ENCODE data around the gene PPP5C. TPM values are rescaled to one million over a fixed set of nuclear protein-coding genes. Genes with fewer than 3 reads are reported as not detected.
"Not testable (repeated sequence)": the region's sequence is repeated elsewhere in the genome, so short reads cannot be mapped to it uniquely, and the experiment has no call there.

Gene PPP5C
- total RNA-seq, 1 experiment from 2014 or later: 130 TPM

- no peak for DNase-seq (ENCODE audit: low read depth)
Measured at GRCh38 chr19:46364359-46364758, 17.5 kb downstream of the PPP5C start.

- DNase-seq (ENCODE audit: low read depth): no peak
Measured at GRCh38 chr19:46365561-46365960, 18.7 kb downstream of the PPP5C start.

DNA sequence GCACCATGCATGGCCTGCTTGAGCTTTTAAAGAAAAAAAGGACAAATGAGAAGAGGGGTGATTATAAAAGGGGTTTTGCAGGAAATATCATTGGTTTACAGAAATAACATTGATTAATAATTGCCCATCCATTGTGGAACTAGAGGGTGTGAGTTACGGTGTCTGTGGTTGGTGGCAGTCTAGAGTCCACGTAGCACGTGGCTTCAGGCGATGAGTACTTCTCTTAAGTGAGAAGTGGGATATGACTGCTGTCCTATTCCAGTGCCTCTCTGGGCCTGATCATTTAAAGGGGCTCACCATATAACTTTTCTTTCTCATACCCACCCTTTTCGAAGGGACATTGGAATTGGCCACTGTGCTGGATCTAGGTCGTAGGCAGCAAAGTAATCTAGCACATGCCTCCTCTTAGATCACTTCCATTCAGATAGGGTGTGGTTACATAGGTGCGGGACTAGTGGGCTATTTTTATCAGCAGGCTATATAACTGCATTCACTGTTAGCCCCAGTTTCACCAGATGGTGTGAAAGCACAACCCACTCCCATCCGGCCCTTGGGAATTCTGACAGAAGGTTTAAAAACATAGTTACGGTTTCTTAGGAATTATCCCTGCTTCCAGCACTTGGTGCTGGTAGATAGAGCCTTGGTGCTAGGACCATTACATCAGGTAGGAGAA lies 19.9 kb downstream of the PPP5C start:
- no peak for DNase-seq (ENCODE audit: low read depth)

GRCh38 chr19:46367426-46367825 lies 20.5 kb downstream of the PPP5C start:
- no peak for DNase-seq (ENCODE audit: low read depth)

DNA sequence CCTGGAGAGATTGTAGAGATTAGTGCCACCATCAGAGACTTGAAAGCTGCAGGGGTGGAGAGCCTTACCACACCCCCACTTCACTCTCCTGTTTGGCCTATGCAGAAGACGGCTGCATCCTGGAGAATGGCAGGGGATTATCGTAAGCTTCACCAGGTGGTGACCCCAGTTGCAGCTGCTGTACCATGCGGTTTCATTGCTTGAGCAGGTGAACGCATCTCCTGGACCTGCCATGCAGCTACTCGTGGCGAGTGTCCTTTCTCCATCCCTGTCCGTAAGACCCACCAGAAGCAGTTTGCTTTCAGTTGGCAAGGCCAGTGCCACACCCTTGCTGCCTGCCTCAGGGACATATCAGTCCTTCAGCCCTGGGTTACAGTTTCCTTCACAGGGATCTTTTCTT lies 21.2 kb downstream of the PPP5C start:
- no peak for DNase-seq (ENCODE audit: low read depth)

GRCh38 chr19:46369817-46370216 lies 22.9 kb downstream of the PPP5C start:
- DNase-seq (ENCODE audit: low read depth): no peak

GRCh38 chr19:46371371-46371901 lies 24.5 kb downstream of the PPP5C start:
- DNase-seq (ENCODE audit: low read depth): no peak

DNA sequence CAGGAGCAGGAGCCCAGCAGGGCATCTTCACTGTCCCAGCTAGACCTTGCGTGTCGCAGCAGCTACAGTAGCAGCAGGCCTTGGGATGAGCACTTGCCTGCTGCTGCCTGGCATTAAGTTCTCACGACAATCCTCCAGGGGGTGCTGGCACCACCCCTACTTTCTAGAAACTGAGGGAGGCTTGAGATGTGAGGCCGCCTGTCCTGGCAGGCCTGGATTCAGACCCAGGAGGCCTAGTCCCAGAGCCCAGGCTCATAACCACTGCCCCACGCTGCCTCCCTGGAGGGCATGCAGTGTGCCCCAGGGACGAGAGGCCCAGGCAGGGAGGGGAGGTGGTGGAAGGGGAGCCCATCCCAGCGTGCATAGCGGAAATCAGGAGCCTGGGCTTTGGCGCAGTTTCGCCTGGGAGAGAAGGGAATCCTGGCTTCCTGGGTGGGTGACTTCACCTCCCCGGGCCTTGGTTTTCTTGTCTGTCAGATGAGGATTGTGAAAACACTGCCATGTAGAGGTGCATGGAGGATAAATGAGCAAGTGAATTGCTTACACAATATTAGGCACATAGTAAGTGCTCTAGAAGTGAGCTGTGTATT lies 26.1 kb downstream of the PPP5C start:
- DNase-seq (ENCODE audit: low read depth): peak; percentile 59

GRCh38 chr19:46373491-46374359 lies 26.8 kb downstream of the PPP5C start:
- DNase-seq (ENCODE audit: low read depth): peak; percentile 92

DNA sequence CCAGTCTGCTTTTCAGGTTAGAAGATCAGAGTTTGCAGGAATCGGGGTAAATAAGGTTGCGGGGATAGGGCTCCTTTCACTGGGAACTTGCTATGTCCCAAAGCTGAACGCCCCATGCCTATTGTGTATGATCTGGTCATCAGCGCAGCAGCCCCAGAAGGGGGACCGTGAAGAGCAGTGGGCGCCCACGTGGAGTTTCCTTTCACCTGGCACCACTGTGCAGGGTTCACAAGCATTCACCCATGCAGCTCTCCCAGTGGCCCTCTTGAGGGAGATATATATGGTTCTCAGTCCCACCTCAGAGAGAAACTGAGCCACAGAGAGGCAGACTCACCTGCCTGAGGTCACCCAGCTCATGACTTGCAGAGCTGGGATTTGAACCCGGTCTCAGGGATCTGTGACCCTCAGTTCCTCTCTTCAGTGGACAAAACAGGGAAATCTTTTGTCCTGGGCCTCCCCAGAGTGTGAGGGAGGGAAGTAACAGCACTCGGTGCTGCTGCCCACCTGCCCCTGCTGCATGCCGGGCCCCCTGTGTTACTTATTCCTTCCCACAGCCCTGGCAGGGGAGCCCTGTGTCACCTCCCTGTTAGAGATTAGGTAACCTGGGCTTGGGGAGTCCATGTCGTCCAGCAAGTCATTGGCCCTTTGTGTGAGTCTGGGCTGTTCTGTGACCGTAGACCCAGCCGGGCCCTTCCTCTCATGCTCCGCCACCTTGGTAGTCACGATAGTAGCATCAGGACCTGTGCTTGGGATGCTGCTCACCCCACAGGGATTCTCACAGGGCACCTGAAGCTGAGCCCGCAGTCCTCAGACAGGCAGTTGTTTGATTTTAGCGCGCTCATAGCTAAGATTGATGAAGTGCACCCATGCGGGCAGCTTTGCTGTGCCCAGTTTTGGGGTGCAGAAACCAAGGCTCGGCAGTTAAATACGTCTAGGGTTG lies 27.9 kb downstream of the PPP5C start:
- no peak for DNase-seq (ENCODE audit: low read depth)

DNA sequence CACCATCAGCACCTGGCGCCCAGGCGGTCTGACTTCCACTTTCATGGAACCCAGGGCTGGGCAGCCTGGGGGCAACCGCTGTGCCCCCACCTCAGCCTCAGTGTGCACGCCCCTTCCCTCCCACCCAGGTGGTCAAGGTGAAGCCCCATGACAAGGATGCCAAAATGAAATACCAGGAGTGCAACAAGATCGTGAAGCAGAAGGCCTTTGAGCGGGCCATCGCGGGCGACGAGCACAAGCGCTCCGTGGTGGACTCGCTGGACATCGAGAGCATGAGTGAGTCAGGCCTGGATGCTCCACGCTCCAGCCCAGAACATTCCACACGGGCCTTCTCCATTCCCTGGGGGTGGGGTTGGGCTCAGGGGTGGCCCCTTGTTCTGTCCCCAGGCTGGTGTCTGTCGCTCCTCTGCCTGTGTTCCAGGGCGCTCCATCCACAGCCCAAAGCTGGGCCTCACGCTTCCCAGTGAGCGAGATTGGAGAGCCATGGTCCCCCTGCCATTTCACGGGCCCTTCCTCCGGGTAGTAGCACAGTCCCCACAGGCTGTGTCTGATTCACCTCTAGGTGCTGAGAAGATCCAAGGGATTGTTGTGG lies 28.7 kb downstream of the PPP5C start:
- not testable (repeated sequence) for DNase-seq (ENCODE audit: low read depth)

DNA sequence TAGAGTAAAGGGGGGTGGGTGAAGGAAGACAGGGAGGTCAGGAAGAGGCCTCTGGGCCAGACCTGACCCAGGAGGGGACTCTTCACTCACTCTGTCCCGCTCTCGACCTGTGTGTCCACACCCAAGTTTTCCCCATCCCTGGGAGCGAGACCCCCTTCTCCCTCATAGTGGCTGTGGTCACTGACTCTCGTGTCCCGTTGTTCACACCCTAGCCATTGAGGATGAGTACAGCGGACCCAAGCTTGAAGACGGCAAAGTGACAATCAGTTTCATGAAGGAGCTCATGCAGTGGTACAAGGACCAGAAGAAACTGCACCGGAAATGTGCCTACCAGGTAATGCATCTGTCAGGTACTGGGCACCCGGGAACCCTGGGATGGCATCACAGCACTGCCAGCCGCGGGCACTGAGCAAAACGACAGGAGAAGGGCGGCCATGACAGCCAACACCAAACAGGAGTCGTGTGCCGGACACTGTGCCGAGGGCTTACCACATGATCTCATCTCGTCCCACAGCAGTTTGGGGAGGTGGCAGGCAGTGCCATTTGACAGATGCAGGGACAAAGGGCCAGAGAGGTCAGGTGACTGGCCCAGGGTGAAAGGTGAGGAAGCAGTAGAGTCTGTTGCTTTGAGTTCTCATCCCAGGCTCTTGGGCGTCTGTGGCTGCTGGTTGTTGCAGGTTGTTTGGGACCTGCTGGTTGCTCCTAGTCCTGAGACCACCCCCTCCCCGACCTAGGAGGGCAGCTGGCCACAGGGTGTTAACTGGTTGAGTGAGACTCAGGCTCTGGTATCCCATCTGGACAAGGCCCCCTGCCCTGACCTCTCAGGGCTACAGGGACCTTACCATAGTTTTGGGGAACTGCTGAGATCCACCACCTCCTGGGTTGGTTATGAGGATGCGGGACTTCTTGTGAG lies 29.6 kb downstream of the PPP5C start:
- no peak for DNase-seq (ENCODE audit: low read depth)

- no peak for DNase-seq (ENCODE audit: low read depth)
Measured at GRCh38 chr19:46378268-46378667, 31.4 kb downstream of the PPP5C start.

GRCh38 chr19:46380690-46381089 lies 33.8 kb downstream of the PPP5C start:
- DNase-seq (ENCODE audit: low read depth): no peak

DNA sequence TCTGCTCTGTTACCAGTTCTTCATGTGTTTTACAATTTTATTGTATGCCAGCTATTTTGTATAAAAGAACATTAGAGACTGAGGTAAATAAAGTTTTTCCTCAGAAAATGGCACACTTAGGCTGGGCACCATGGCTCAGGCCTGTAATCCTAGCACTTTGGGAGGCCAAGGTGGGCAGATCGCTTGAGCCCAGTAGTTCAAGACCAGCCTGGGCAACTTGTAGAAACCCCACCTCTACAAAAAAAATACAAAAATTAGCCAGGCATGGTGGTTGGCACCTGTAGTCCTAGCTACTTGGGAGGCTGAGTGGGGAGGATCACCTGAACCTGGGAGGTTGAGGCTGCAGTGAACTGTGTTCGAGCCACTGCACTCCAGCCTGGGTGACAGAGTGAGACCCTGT lies 34.5 kb downstream of the PPP5C start:
- DNase-seq (ENCODE audit: low read depth): no peak

- DNase-seq (ENCODE audit: low read depth): no peak
Measured at GRCh38 chr19:46381756-46382345, 35.0 kb downstream of the PPP5C start.

DNA sequence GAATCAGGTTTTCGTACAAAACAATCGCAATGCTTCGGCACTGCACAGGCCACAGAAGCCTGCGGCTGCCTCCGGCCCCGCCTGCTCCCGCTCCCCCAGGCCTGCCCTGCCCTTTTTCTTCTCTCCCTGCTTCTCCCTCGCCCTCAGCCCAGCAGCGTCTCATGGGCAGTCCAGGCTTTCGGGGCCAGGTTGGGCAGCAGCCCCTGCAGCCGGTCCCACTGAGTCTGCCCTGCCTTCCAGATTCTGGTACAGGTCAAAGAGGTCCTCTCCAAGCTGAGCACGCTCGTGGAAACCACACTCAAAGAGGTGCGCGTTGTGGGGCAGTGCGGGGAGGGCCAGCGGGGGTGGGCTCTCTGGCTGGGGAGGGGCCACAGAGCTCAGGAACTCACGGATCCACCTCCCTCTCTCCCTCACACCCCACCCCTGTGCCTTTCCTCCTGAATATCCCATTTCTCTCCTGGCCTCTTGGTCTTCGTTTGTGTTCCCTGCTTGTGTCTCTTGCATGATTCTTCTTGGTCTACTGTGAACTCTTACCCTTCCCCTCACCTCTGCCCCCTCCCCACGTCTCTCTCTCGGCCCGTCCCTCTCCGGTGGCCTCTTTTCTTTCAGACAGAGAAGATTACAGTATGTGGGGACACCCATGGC lies 36.4 kb downstream of the PPP5C start:
- DNase-seq (ENCODE audit: low read depth): no peak

- DNase-seq (ENCODE audit: low read depth): no peak
Measured at GRCh38 chr19:46383846-46384245, 37.0 kb downstream of the PPP5C start.

- no peak for DNase-seq (ENCODE audit: low read depth)
Measured at GRCh38 chr19:46384396-46384795, 37.5 kb downstream of the PPP5C start.
